Mesenchymal stem cell (in vitro differentiated cells and primary cell): Measurements from ENCODE around the gene ZNF483.
"Not testable (repeated sequence)": the region's sequence is repeated elsewhere in the genome, so short reads cannot be mapped to it uniquely, and the experiment has no call there.

Experiments
- DNase-seq: peaks from one replicate; pipeline ENCODE4 v3.0.0-alpha.2; 2013
- H2AFZ ChIP-seq: one replicate; pipeline ENCODE4 v1.6.1; 2013; ENCODE audit warnings: low read depth, mild to moderate bottlenecking, control low read depth, inconsistent platforms, low read length, moderate library complexity
- H2AK5ac ChIP-seq: 2 replicates; pipeline ENCODE4 v1.6.1; 2013; ENCODE audit warnings: low read length, moderate library complexity, mild to moderate bottlenecking, inconsistent platforms; ENCODE audit not compliant: severe bottlenecking
- H2BK120ac ChIP-seq: one replicate; pipeline ENCODE4 v1.6.1; 2013; ENCODE audit warnings: low read depth, mild to moderate bottlenecking, inconsistent platforms, low read length, moderate library complexity
- H2BK12ac ChIP-seq, 2 experiments: one replicate each; pipeline ENCODE4 v1.6.1; 2013; ENCODE audit warnings: inconsistent platforms in 2 of 2, low read length in 2 of 2, mild to moderate bottlenecking in 2 of 2, moderate library complexity in 2 of 2, control low read depth in 1 of 2
- H2BK15ac ChIP-seq: one replicate; pipeline ENCODE4 v1.6.1; 2013; ENCODE audit warnings: mild to moderate bottlenecking, low read depth, inconsistent platforms; ENCODE audit not compliant: poor library complexity, severe bottlenecking
- H2BK5ac ChIP-seq: 2 replicates; pipeline ENCODE4 v1.6.1; 2013; ENCODE audit warnings: low read depth, mild to moderate bottlenecking, low read length, control low read depth, inconsistent platforms; ENCODE audit not compliant: poor library complexity, severe bottlenecking
- H3K14ac ChIP-seq, 2 experiments: one replicate each; pipeline ENCODE4 v1.6.1; 2013; ENCODE audit warnings: inconsistent platforms in 2 of 2, low read length in 2 of 2, control low read depth in 1 of 2, mild to moderate bottlenecking in 1 of 2, moderate library complexity in 1 of 2
- H3K18ac ChIP-seq, 2 experiments: one replicate each; pipeline ENCODE4 v1.6.1; 2013; ENCODE audit warnings: inconsistent platforms in 2 of 2, low read length in 2 of 2, control low read depth in 1 of 2, low read depth in 1 of 2, mild to moderate bottlenecking in 1 of 2
- H3K23ac ChIP-seq, 2 experiments: one replicate each; pipeline ENCODE4 v1.6.1; 2013; ENCODE audit warnings: inconsistent platforms in 2 of 2, low read length in 2 of 2, mild to moderate bottlenecking in 2 of 2, moderate library complexity in 2 of 2, control low read depth in 1 of 2
- H3K27ac ChIP-seq: 2 replicates; pipeline ENCODE4 v1.5.1; 2013; ENCODE audit warnings: mild to moderate bottlenecking, moderate library complexity, low read length, control low read depth, inconsistent platforms; ENCODE audit not compliant: poor library complexity, severe bottlenecking
- H3K27me3 ChIP-seq, 2 experiments: 2 replicates each; pipeline versions ENCODE4 v1.6.1 to v1.7.0; 2013; ENCODE audit warnings: low read length in 2 of 2, mild to moderate bottlenecking in 2 of 2, moderate library complexity in 2 of 2, control low read depth in 1 of 2, inconsistent platforms in 1 of 2; ENCODE audit not compliant: control insufficient read depth in 1 of 2, insufficient read depth in 1 of 2
- H3K36me3 ChIP-seq, 2 experiments: 2 replicates each; pipeline versions ENCODE4 v1.6.1 to v1.7.0; 2013; ENCODE audit warnings: low read length in 2 of 2, control low read depth in 1 of 2, inconsistent platforms in 1 of 2, low read depth in 1 of 2, mild to moderate bottlenecking in 1 of 2; ENCODE audit not compliant: insufficient read depth in 2 of 2, control insufficient read depth in 1 of 2
- H3K4ac ChIP-seq, 2 experiments: one replicate each; pipeline ENCODE4 v1.6.1; 2013; ENCODE audit warnings: inconsistent platforms in 2 of 2, low read length in 2 of 2, mild to moderate bottlenecking in 2 of 2, moderate library complexity in 2 of 2, control low read depth in 1 of 2, low read depth in 1 of 2
- H3K4me1 ChIP-seq: 2 replicates; pipeline ENCODE4 v1.6.1; 2013; ENCODE audit warnings: low read depth, low read length, control low read depth; ENCODE audit not compliant: control insufficient read depth, insufficient read depth
- H3K4me2 ChIP-seq: 2 replicates; pipeline ENCODE4 v1.6.1; 2013; ENCODE audit warnings: low read length, mild to moderate bottlenecking, inconsistent platforms; ENCODE audit not compliant: poor library complexity, severe bottlenecking
- H3K4me3 ChIP-seq, 2 experiments: 2 replicates each; pipeline versions ENCODE4 v1.5.1 to v1.7.0; 2013; ENCODE audit warnings: low read length in 2 of 2, mild to moderate bottlenecking in 2 of 2, control low read depth in 1 of 2, low read depth in 1 of 2; ENCODE audit not compliant: insufficient read depth in 1 of 2
- H3K79me1 ChIP-seq: replicated peaks from 2 replicates; pipeline ENCODE4 v1.6.1; 2013; ENCODE audit warnings: mild to moderate bottlenecking, control low read depth, low read length, inconsistent platforms; ENCODE audit not compliant: poor library complexity, severe bottlenecking
- H3K9ac ChIP-seq: 2 replicates; pipeline ENCODE4 v1.7.0; 2013; ENCODE audit warnings: mild to moderate bottlenecking, low read length, moderate library complexity
- H3K9me3 ChIP-seq: 2 replicates; pipeline ENCODE4 v1.7.0; 2013; ENCODE audit warnings: mild to moderate bottlenecking, low read length; ENCODE audit not compliant: control insufficient read depth
- H4K8ac ChIP-seq: one replicate; pipeline ENCODE4 v1.6.1; 2013; ENCODE audit warnings: inconsistent platforms, mild to moderate bottlenecking, low read length, moderate library complexity
- H4K91ac ChIP-seq: one replicate; pipeline ENCODE4 v1.6.1; 2013; ENCODE audit warnings: mild to moderate bottlenecking, low read length, inconsistent platforms
- WGBS: methylation state at CpG from one replicate; pipeline ENCODE4 v1.1.7; 2013; ENCODE audit warnings: mixed read lengths; 5-methylcytosine and 5-hydroxymethylcytosine counted together

Gene ZNF483

DNA sequence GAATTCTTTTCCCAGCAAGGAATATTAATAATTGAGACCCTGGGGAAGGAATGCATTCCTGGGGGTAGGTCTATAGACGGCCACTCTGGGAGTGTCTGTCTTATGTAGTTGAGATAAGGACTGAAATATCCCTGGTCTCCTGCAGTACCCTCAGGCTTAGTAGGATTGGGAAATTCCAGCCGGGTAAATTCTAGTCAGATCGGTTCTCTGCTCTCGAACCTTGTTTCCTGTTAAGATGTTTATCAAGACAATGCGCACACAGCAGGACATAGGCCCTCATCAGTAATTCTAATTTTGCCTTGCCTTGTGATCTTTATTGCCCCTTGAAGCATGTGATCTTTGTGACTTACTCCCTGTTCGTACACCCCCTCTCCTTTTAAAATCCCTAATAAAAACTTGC lies 13.4 kb upstream of the ZNF483 start:
- not testable (repeated sequence) for H2AFZ ChIP-seq, H4K8ac ChIP-seq, H3K23ac ChIP-seq, H3K14ac ChIP-seq, H3K9me3 ChIP-seq, H2BK12ac ChIP-seq, H3K36me3 ChIP-seq, H3K4me3 ChIP-seq, H4K91ac ChIP-seq, H3K9ac ChIP-seq, H3K18ac ChIP-seq, H3K4ac ChIP-seq, H3K27ac ChIP-seq, H2BK15ac ChIP-seq, H3K79me1 ChIP-seq, DNase-seq, H2BK5ac ChIP-seq, H2AK5ac ChIP-seq, H2BK120ac ChIP-seq, H3K4me1 ChIP-seq, H3K27me3 ChIP-seq, H3K4me2 ChIP-seq
- WGBS, result 77% methylated on average over 6 of the region's 6 CpGs

DNA sequence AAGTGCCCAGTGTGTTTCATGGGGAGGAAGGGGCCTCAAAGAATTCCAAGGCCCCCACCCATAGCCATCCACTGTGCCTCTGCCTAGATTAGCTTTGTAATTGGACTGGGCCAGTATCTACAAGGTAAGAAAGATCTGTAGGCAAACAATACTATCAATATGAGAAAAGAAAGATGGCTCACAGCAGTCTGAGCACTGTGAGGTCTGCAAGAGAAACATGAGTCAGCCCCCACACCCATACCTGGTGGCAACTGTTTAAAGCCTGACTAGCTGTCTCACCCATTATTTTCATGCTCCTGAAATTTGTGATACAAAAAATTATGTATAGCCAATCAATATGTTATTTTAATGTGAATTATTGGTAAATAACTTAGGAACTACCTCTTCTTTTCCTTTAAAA lies 10.0 kb upstream of the ZNF483 start:
- no peak overlapping the region for H3K4ac ChIP-seq

DNA sequence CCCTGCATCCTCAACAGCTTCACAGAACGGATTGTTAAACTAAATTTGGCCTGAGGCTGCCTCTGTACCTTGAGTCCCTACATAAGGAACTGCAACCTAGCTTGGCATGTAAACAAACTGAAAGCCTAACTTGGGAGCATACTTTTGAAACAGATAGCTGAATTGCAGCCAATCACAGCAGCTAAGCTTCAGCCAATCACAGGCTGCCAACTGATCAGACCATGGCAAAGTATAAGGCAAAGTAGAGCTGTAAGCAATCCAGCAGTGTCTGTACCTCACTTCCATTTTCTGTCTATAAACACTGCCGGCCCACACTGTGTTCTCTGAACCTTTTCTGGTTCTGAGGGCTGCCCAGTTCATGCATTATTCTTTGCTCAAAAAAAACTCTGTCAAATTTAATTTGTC lies 8.9 kb upstream of the ZNF483 start:
- no peak overlapping the region for H2AK5ac ChIP-seq
- no peak overlapping the region for H2BK120ac ChIP-seq
- no peak overlapping the region for H2AFZ ChIP-seq
- H3K36me3 ChIP-seq, result no peaks in the 10 kb centered on the region
- H3K4me1 ChIP-seq, result no peaks in the 10 kb centered on the region
- WGBS, result 78% methylated on average over 2 of the region's 2 CpGs
- H3K4me2 ChIP-seq, result no peak overlapping the region
- no peak overlapping the region for H3K18ac ChIP-seq
- peaks cover 0 to 4% of the 10 kb centered on the region in 2 experiments for H3K27me3 ChIP-seq
- H3K27ac ChIP-seq, result no peak overlapping the region
- H2BK5ac ChIP-seq, result no peak overlapping the region
- no peak overlapping the region for H4K8ac ChIP-seq
- H2BK12ac ChIP-seq, result no peak overlapping the region
- no peak overlapping the region for H3K14ac ChIP-seq
- H3K9ac ChIP-seq, result no peak overlapping the region
- no peak overlapping the region for H3K4ac ChIP-seq
- H3K23ac ChIP-seq, result no peak overlapping the region
- H3K4me3 ChIP-seq, result no peak overlapping the region
- no peak overlapping the region for H4K91ac ChIP-seq
- no peaks in the 10 kb centered on the region for H3K79me1 ChIP-seq
- no peak overlapping the region for H2BK15ac ChIP-seq
- peaks cover 3% of the 10 kb centered on the region for H3K9me3 ChIP-seq
- DNase-seq, result no peak

More for the DNA sequence above, 10.0 kb upstream of the ZNF483 start:
- Histone ChIP-seq H2BK12ac (no peak overlapping the region), H3K9ac (no peak overlapping the region), H2AK5ac (no peak overlapping the region), H3K4me2 (no peak overlapping the region), H3K9me3 (peaks cover 3% of the 10 kb centered on the region), H3K79me1 (no peaks in the 10 kb centered on the region), H3K4me3 (no peak overlapping the region), H3K4me1 (no peaks in the 10 kb centered on the region), H3K18ac (no peak overlapping the region), H2BK5ac (no peak overlapping the region), H3K27me3 (peaks cover 0 to 4% of the 10 kb centered on the region in 2 experiments), H3K27ac (no peak overlapping the region), H2BK15ac (no peak overlapping the region), H2BK120ac (no peak overlapping the region), H2AFZ (no peak overlapping the region), H4K8ac (no peak overlapping the region), H3K23ac (no peak overlapping the region), H4K91ac (no peak overlapping the region), H3K14ac (no peak overlapping the region), H3K36me3 (no peaks in the 10 kb centered on the region)
- no peak for DNase-seq

DNA sequence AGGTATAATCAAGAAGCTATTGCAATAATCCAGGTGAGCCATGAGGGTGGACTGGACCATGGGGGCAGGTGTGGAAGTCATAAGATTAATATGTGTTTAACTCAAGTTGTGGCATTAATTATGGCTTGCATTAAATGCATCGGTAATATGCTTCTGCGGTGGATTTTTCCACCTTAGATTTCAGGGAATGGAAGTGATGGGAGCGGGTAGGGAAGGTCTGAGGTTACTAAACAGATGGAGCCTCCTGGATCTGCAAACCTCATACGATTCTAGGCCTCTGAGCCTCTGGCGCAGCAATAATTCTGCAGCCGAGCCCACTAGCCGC lies 286 bp upstream of the ZNF483 start:
- Histone ChIP-seq H3K4me1 (peaks cover 6% of the 10 kb centered on the region), H2AFZ (no peak overlapping the region), H2BK15ac (no peak overlapping the region), H3K18ac (no peak overlapping the region), H3K23ac (no peak overlapping the region), H3K27me3 (peaks cover 0 to 8% of the 10 kb centered on the region in 2 experiments), H3K14ac (no peak overlapping the region), H3K36me3 (peaks cover 0 to 13% of the 10 kb centered on the region in 2 experiments), H3K79me1 (no peaks in the 10 kb centered on the region), H2BK120ac (no peak overlapping the region), H3K4ac (no peak overlapping the region), H3K4me3 (peak overlapping the region; percentile 76 to 96), H2AK5ac (no peak overlapping the region), H3K4me2 (peak overlapping the region; percentile 91), H3K9ac (peak overlapping the region; percentile 93), H2BK12ac (no peak overlapping the region), H4K91ac (no peak overlapping the region), H3K27ac (no peak overlapping the region), H3K9me3 (peaks cover 4% of the 10 kb centered on the region), H4K8ac (no peak overlapping the region), H2BK5ac (no peak overlapping the region)
- 34% methylated on average over 7 of the region's 7 CpGs for WGBS
- no peak for DNase-seq
